Choroid plexus epithelial cell (primary cell): ENCODE data around the gene BCAS3.
"Not testable (repeated sequence)": the region's sequence is repeated elsewhere in the genome, so short reads cannot be mapped to it uniquely, and the experiment has no call there.

Experiments
- DNase-seq: peaks from one replicate; pipeline ENCODE4 v3.0.0-alpha.2; 2010; ENCODE audit warnings: low read depth
- H3K4me3 ChIP-seq: 2 replicates; pipeline ENCODE4 v1.5.1; 2011; ENCODE audit warnings: low read depth, mild to moderate bottlenecking, control low read depth, low read length, moderate library complexity
- TF ChIP-seq, protein P1 (sequence below): conservative IDR thresholded peaks from 2 replicates; pipeline ENCODE4 v1.5.1; 2011; ENCODE audit warnings: low read depth, mild to moderate bottlenecking, control low read depth, inconsistent platforms, low read length, moderate library complexity

BCAS3 gene

DNA sequence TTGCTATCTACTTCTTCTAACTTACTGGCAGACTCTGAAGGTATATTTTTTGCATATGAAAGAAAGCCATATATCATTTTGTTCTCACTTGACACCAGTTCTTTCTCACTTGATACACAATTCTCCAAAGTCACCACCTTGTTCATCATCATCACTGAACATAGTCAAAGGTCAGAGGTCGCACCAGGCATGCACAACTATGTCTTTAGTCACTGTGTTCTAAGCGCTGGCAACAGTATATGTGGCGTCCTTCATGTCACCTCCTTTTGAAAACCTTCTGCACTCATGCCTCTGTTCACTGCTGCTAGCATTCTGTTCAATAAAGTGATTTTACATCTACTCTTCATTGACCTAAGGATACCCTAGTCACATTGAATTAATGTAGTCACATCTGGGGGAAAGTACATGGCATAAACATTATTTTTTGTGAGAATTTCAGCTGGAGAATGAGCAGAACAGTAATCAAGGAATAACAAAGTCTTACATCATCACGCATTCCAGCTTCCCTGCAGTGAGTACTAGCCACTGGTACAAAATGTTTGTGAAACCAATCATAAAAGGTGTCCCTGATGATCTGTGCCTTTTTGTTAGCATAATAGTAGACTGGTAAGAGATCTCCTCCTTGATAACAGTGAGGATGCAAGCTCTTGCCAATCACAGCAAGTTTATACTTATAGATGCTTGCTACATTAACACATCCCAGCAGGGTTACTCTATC is 754.1 kb downstream of the BCAS3 start:
- H3K4me3 ChIP-seq: no peak overlapping the region
- DNase-seq: peak; percentile 90
- TF ChIP-seq, protein P1, sequence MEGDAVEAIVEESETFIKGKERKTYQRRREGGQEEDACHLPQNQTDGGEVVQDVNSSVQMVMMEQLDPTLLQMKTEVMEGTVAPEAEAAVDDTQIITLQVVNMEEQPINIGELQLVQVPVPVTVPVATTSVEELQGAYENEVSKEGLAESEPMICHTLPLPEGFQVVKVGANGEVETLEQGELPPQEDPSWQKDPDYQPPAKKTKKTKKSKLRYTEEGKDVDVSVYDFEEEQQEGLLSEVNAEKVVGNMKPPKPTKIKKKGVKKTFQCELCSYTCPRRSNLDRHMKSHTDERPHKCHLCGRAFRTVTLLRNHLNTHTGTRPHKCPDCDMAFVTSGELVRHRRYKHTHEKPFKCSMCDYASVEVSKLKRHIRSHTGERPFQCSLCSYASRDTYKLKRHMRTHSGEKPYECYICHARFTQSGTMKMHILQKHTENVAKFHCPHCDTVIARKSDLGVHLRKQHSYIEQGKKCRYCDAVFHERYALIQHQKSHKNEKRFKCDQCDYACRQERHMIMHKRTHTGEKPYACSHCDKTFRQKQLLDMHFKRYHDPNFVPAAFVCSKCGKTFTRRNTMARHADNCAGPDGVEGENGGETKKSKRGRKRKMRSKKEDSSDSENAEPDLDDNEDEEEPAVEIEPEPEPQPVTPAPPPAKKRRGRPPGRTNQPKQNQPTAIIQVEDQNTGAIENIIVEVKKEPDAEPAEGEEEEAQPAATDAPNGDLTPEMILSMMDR: no peak

DNA sequence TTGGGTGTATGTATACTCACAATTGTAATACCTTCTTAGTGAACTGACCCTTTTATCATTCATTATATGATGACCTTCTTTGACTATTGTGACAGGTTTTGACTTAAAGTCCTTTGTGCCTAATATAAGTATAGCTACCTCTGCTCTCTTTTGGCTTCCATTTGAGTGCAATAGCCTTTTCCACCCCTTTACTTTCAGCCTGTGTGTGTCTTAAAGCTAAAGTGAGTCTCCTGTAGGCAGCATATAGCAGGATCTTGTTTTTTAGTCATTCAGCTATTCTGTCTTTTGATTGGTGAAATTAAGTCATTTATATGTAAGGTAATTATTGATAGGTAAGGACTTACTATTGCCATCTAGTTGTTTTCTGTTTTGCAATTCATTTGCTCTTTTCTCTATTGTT is 758.6 kb downstream of the BCAS3 start:
- no peak overlapping the region for H3K4me3 ChIP-seq
- TF ChIP-seq, protein P1: no peak
- no peak for DNase-seq

DNA sequence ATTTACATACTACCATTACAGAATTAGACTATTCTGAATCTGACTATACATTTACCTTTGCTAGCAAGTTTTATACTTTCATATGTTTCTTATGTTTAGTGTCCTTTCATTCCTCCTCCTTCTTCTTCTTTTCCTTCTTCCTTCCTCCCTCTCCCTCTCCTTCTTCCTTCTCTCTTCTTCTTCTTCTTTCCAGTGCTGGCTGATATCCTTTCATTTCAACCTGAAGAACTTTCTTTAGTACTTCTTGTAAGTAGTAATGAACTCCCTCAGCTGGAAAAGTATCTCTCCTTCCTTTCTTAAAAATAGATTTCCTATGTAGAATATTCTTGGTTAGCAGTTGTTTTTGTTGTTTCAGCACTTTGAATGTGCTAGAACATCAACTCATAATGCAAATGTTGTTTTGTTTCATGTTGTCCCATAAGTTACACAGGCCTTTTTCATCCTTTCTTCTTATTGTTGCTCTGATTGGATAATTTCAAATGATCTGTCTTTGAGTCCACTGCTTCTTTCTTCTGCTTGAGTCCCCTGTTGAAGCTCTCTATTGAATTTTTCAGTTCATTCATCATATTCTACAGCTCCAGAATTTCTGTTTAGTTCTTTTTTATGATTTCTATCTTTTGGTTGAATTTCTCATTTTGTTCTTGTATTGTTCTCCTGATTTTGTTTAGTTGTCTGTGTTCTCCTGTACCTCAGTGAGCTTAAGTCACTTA is 759.5 kb downstream of the BCAS3 start:
- no peak overlapping the region for H3K4me3 ChIP-seq
- TF ChIP-seq, protein P1: no peak
- no peak for DNase-seq

DNA sequence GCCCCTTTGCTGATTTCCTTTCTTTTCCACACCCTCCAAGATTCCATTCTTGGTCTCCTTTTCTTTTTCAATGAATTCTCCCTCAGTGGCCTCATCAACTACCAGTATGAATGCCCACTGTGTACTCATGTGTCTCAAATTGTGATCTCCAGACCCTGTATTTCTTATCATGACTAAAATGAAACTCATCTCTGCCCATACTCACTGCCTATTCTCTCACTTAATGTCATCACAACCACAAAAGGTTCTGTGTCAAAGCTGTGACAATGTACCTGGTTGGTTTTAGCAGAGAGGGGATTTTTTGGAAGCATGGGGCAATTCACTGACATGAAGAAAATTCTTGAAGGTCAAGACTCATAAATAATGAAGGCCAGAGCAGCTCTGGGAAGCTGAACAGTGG is 763.0 kb downstream of the BCAS3 start:
- TF ChIP-seq, protein P1: no peak
- H3K4me3 ChIP-seq: no peak overlapping the region
- DNase-seq: no peak

DNA sequence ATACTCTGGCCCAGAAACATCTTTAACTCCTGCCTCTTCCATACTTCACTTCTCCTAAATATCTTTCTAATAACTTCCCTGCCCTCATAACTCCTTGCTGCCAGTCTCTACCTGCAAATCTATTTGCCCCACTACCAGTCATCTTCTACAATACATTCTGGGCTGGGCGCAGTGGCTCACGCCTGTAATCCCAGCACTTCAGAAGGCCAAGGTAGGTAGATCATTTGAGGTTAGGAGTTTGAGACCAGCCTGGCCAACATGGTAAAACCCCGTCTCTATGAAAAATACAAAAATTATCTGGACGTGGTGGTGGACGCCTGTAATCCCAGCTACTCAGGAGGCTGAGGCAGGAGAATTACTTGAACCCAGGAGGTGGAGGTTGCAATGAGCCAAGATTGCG is 763.9 kb downstream of the BCAS3 start:
- not testable (repeated sequence) for DNase-seq, H3K4me3 ChIP-seq

DNA sequence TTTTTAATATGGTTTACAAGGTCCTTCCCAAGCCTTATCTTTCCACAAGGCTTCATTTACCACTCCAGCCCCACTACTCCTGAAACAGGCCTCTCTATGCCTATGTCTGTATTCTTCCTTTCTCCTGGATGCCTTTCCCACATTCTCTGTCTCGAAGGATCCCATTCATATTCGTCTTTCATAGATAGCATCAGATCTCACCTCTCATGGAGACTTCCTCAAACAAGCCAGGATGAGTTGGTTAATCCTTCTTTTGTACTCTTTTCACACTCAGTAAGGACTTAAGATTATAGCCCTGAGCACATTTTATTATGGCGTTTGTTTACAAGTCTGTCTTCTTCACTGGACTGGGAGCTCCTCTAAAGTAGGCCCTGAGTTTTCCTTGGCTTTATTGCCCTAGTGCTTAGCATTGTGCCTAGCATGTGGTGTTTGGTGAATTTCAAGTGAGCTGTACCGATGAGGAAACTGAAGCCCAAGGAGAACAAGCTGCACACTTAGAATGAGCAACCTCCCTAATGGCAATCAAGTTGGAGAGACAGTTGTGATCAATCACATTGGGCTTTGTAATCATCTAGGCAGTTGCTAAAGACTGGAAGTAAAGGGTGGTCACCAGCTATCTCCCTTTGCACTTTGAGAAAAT is 764.6 kb downstream of the BCAS3 start:
- no peak for DNase-seq
- no peak overlapping the region for H3K4me3 ChIP-seq

More for the DNA sequence above, 764.6 kb downstream of the BCAS3 start:
- TF ChIP-seq, protein P1: no peak
